Measurements from ENCODE around the gene KANSL1L.
"Not testable (repeated sequence)": the region's sequence is repeated elsewhere in the genome, so short reads cannot be mapped to it uniquely, and the experiment has no call there.

KANSL1L gene, protein sequence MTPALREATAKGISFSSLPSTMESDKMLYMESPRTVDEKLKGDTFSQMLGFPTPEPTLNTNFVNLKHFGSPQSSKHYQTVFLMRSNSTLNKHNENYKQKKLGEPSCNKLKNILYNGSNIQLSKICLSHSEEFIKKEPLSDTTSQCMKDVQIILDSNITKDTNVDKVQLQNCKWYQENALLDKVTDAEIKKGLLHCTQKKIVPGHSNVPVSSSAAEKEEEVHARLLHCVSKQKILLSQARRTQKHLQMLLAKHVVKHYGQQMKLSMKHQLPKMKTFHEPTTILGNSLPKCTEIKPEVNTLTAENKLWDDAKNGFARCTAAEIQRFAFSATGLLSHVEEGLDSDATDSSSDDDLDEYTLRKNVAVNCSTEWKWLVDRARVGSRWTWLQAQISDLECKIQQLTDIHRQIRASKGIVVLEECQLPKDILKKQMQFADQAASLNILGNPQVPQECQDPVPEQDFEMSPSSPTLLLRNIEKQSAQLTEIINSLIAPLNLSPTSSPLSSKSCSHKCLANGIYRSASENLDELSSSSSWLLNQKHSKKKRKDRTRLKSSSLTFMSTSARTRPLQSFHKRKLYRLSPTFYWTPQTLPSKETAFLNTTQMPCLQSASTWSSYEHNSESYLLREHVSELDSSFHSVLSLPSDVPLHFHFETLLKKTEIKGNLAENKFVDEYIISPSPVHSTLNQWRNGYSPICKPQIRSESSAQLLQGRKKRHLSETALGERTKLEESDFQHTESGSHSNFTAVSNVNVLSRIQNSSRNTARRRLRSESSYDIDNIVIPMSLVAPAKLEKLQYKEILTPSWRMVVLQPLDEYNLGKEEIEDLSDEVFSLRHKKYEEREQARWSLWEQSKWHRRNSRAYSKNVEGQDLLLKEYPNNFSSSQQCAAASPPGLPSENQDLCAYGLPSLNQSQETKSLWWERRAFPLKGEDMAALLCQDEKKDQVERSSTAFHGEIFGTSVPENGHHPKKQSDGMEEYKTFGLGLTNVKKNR

DNA sequence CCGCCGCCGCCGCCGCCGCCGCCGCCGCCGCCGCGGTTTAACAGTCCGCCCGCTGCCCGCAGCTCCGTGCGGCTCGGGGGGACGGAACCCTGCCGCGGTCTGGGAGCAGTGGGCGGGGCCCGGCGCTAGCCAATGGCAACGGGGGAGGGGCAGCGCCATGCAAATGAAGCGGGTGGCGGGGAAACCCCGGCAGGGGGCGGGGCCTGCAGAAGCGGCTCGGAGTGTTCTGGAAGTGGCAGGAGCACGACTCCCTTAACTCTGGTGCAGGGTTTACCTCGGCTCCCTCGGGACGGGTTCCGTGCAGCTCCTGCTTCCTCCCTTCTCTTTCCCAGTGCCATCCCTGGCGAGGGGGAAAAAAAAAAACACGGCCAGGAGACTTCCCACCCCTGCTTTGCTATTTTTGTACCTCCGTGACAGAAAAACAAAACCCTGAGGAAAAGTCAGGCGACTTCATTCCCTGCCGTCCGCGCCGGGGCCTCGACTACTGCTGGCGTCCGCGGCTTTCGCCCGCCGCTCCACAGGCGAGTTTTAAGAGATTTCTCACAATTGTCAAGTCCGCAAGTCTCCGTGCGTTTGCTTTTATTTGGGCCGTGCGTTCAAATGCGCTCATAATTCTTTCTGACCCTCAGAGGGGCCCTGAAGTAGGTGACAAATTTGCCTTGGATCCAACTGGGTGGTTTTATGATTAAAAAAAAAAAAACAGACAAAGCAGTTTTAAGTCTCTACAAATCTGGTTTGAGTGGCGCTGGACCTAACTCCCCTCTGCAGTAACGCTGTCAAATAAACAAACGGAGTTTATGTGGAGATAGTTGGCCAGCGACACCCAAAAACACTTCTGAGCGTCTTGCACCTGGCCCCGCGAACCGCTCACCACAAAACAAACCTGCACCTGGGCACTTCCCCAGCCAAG lies at the start of gene KANSL1L:
Gene KANSL1L, minus strand, starts transcription at position 101 of the 910 bp plus-strand sequence. CDS start 16,827 bp downstream, outside the sequence.
- peak; percentile 95 to 97 for DNase-seq (ENCODE audit: low read depth in 2 of 2)

GRCh38 chr2:210215120-210215519 lies 43.9 kb upstream of the KANSL1L start:
- DNase-seq (ENCODE audit: low read depth in 2 of 2), result no peak

DNA sequence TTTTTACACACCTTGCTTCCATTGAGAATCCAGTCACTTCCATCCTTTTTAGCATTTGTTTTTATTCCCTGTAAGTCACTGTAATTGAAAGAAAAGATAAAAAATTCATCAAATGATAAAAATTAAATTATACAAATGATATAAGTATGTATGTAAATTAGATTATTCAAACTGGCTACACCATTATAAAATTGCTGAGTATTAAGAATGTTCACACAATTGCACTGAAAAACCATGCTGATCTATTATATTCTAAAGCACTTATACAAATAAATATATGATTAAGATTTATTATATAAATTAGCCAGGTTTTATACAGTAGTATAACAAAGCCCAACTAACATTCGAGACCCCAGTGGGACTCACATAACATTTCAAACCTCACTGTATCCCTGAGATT lies 39.0 kb upstream of the KANSL1L start:
- DNase-seq (ENCODE audit: low read depth in 2 of 2), result no peak

- DNase-seq (ENCODE audit: low read depth in 2 of 2), result no peak
These were observed 36.7 kb upstream of the KANSL1L start for GRCh38 chr2:210207929-210208328.

DNA sequence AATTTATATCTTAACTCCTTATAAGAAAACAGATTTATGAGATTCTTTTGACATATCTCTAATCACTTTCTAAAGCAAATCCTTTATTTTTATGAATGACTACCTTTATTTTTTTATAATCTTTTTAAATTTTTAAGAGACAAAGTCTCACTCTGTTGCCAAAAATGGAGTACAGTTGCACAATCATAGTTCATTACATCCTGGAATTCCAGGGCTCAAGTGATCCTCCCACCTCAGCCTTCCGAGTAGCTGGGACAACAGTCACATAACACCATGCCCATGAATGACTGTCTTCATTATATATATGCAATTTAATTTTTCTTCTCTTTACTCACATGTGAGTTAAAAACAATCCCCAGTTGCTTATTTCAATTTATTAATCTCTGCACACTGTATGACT lies 32.3 kb upstream of the KANSL1L start:
- no peak for DNase-seq (ENCODE audit: low read depth in 2 of 2)

DNA sequence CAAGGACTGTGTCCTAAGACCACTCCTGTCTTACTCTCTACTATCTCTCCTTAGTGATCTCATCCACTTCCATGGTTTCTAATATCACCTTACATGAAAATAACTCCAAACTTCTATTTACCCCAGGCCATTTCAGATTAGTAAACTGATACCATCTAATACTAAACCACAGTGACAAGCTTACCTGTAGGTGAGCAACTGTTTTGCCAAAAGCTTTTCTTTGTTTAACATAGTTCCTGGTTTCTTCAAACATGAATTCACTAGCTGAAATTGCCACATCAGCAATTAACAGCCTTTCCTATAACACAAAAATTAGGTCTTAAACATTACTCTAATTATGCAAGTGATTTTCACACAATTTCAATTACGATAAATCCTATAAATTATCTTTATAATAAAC lies 31.9 kb upstream of the KANSL1L start:
- DNase-seq (ENCODE audit: low read depth in 2 of 2), result no peak

- DNase-seq (ENCODE audit: low read depth in 2 of 2), result no peak
These were observed 28.6 kb upstream of the KANSL1L start for GRCh38 chr2:210199854-210200253.

- no peak for DNase-seq (ENCODE audit: low read depth in 2 of 2)
These were observed 28.1 kb upstream of the KANSL1L start for GRCh38 chr2:210199186-210199765.

DNA sequence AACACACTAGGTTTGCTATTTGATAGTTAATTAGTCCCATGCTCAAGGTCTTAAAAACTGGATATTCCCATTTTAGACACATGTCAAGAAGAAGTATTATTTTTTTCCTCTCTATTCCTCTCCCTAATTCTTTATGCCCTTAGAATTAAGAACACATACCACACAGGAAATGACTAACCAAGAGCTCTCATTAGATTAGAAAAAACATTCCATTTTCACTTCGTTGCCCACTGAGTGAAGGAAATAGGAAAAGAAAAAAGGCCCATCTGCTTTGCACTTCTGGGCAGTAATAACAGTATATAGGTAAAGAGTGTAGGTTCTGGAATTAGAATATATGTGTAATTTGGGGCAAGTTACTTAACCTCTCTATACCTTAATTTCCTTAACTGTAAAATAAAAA lies 27.1 kb upstream of the KANSL1L start:
- DNase-seq (ENCODE audit: low read depth in 2 of 2), result no peak

DNA sequence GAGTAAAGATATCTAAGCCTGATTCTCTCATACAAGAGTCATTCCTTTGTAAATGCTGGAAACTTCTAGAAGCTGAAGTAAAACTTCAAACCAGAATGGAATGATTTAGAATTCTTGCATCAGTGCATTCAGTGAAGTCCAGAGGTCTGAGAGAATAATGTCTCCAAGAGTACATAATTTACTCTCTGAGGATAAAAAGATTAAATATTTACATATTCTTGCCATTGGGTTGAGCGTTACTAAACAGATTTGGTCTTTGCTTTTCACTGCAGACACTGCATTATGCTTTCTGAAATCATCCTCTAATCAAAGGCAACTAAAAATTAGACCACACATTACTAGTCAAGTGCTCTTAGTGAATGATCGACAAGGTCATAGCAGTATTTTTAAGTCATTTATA lies 26.5 kb upstream of the KANSL1L start:
- no peak for DNase-seq (ENCODE audit: low read depth in 2 of 2)

DNA sequence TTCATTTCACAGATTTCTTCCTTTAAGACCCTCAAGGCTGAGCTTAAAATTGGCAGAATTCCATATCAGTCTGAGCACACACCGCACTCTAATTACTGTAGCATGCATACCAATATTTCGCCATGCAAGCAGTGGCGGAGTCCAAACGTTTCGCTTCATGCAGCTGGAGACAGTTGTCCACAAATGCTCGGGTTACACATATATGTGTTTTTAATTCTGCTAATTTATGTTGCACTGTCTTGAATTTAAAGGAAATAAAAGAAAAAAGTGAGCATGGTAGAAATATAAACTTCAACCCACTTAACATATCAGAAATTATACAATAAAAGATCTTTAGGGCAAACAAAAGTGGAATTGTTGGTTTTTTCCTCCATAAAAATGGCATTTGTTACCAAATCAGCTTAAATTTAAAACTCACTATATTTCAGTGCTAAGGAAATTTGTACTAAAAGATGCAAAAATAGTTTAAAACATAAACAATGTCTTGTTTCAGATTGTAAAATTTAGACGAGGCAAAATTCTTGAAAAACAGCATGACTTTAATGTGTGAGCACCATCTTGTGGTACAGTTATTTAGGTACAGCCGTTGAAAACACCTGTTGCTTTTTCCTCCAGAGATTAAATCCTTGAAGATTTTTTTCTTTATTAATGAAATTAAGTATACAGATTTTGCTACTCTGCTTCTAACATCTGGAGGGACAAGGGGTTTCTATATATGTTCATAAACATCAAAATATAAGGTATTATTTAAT lies 24.1 kb upstream of the KANSL1L start:
- no peak for DNase-seq (ENCODE audit: low read depth in 2 of 2)

GRCh38 chr2:210190345-210190744 lies 19.1 kb upstream of the KANSL1L start:
- no peak for DNase-seq (ENCODE audit: low read depth in 2 of 2)

GRCh38 chr2:210189452-210190138 lies 18.4 kb upstream of the KANSL1L start:
- no peak for DNase-seq (ENCODE audit: low read depth in 2 of 2)

DNA sequence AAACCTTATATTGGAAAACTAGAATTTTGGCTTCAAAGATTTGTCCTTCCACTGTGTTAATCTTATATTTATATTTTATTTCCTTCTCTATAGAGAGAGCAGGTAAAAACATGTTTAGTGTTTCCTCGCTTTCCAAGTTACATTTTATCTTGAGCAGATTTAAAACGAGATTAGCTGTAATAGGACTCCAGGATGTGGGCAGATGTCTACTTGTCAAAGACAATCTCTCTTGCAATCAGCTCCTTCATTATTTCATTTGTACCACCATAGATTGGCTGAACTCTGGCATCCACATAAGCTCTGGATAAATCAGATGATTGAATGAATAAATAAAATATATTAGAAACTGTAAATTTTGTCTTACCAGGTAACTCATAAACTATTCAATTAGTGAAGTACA lies 17.5 kb upstream of the KANSL1L start:
- no peak for DNase-seq (ENCODE audit: low read depth in 2 of 2)

- DNase-seq (ENCODE audit: low read depth in 2 of 2), result no peak
These were observed 17.0 kb upstream of the KANSL1L start for GRCh38 chr2:210188190-210188589.

DNA sequence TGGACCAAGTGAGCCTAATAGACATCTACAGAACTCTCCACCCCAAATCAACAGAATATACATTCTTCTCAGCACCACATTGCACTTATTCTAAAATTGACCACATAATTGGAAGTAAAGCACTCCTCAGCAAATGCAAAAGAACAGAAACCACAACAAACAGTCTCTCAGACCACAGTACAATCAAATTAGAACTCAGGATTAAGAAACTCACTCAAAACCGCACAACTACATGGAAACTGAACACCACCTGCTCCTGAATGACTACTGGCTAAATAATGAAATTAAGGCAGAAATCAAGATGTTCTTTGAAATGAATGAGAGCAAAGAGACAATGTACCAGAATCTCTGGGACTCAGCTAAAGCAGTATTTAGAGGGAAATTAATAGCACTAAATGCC lies 12.7 kb upstream of the KANSL1L start:
- DNase-seq (ENCODE audit: low read depth in 2 of 2), result not testable (repeated sequence)

DNA sequence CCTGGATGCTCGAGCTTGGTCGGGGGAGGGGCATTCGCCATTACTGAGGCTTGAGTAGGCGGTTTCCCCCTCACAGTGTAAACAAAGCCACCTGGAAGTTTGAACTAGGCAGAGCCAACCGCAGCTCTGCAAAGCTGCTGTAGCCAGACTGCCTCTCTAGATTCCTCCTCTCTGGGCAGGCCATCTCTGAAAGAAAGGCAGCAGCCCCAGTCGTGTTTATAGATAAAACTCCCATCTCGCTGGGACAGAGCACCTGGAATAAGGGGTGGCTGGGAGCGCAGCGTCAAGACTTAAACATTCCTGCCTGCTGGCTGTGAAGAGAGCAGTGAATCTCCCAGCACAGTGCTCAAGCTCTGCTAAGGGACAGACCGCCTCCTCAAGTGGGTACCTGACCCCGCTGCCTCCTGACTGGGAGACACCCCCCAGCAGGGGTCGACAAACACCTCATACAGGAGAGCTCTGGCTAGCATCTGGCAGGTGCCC lies 10.4 kb upstream of the KANSL1L start:
- not testable (repeated sequence) for DNase-seq (ENCODE audit: low read depth in 2 of 2)

GRCh38 chr2:210181033-210181605 lies 9.9 kb upstream of the KANSL1L start:
- DNase-seq (ENCODE audit: low read depth in 2 of 2), result not testable (repeated sequence)

GRCh38 chr2:210180477-210180876 lies 9.3 kb upstream of the KANSL1L start:
- no peak for DNase-seq (ENCODE audit: low read depth in 2 of 2)

Measured in stimulated activated CD8-positive, alpha-beta memory T cell treated with anti-CD3 and anti-CD28 coated beads, Interleukin-2, amount 100 ng/mL, for 1 hour (primary cell).